ENCODE data around the gene CDC25B. TPM values are rescaled to one million over a fixed set of nuclear protein-coding genes. Genes with fewer than 3 reads are reported as not detected.
A peak's percentile ranks its signal among the peaks of the same experiment; 100 is the strongest.

The CDC25B gene
- total RNA-seq, 1 donor: 51.0 TPM

GRCh38 chr20:3812975-3813847 lies 17.1 kb downstream of the CDC25B start:
- H3K4me3 ChIP-seq (ENCODE audit: low read depth, low read length): no peak overlapping the region
- no peak for TF ChIP-seq CTCF (IDR thresholded peaks at IDR 0.05; ENCODE audit: insufficient read depth, low read length)
- no peak for DNase-seq (ENCODE audit: low read depth)

- no peak for DNase-seq (ENCODE audit: low read depth)
- no peak for TF ChIP-seq CTCF (IDR thresholded peaks at IDR 0.05; ENCODE audit: insufficient read depth, low read length)
These were observed 17.9 kb downstream of the CDC25B start for GRCh38 chr20:3813848-3814581.

GRCh38 chr20:3814928-3815495 lies 18.9 kb downstream of the CDC25B start:
- TF ChIP-seq CTCF (IDR thresholded peaks at IDR 0.05; ENCODE audit: insufficient read depth, low read length): no peak
- no peak for DNase-seq (ENCODE audit: low read depth)

More at GRCh38 chr20:3813848-3814581, 17.9 kb downstream of the CDC25B start:
- no peak overlapping the region for H3K4me3 ChIP-seq (ENCODE audit: low read depth, low read length)

GRCh38 chr20:3815703-3816315 lies 19.7 kb downstream of the CDC25B start:
- no peak overlapping the region for H3K4me3 ChIP-seq (ENCODE audit: low read depth, low read length)
- no peak for DNase-seq (ENCODE audit: low read depth)
- TF ChIP-seq CTCF (IDR thresholded peaks at IDR 0.05; ENCODE audit: insufficient read depth, low read length): no peak

More at GRCh38 chr20:3814928-3815495, 18.9 kb downstream of the CDC25B start:
- no peak overlapping the region for H3K4me3 ChIP-seq (ENCODE audit: low read depth, low read length)

GRCh38 chr20:3818155-3819151 lies 22.3 kb downstream of the CDC25B start:
- peak; percentile 80 for DNase-seq (ENCODE audit: low read depth)
- peak; percentile 78 for TF ChIP-seq CTCF (IDR thresholded peaks at IDR 0.05; ENCODE audit: insufficient read depth, low read length)
- H3K4me3 ChIP-seq (ENCODE audit: low read depth, low read length): no peak overlapping the region

Data from fibroblast of the aortic adventitia (primary cell).